Kidney epithelial cell (primary cell): ENCODE measurements around the gene EBPL. TPM values are rescaled to one million over a fixed set of nuclear protein-coding genes. Genes with fewer than 3 reads are reported as not detected.

Experiments
- DNase-seq: peaks from one replicate; pipeline ENCODE4 v3.0.0-alpha.2; 2010; ENCODE audit warnings: low read depth
- H3K27me3 ChIP-seq: 2 replicates; pipeline ENCODE4 v1.6.0; 2011; ENCODE audit warnings: low read length; ENCODE audit not compliant: control insufficient read depth, insufficient read depth
- H3K36me3 ChIP-seq: 2 replicates; pipeline ENCODE4 v1.5.1; 2011; ENCODE audit warnings: low read length; ENCODE audit not compliant: control insufficient read depth, insufficient read depth
- H3K4me3 ChIP-seq: 2 replicates; pipeline ENCODE4 v1.5.1; 2011; ENCODE audit warnings: low read depth, mild to moderate bottlenecking, control low read depth, low read length
- total RNA-seq: library from RNA; depleted of rRNA; stranded (reverse); fragments of >200 nt; gene quantifications from 2 replicates; pipeline ENCODE4 v1.2.3, GENCODE V29; 2015
- TF ChIP-seq, protein P1 (sequence below): IDR thresholded peaks from 2 replicates; pipeline ENCODE4 v1.5.1; 2011; ENCODE audit warnings: mild to moderate bottlenecking, moderate library complexity, low read length, control low read depth, inconsistent platforms; ENCODE audit not compliant: insufficient read depth, poor library complexity, severe bottlenecking

EBPL gene
- total RNA-seq, 1 donor from 2014 or later = 67.2 TPM

DNA sequence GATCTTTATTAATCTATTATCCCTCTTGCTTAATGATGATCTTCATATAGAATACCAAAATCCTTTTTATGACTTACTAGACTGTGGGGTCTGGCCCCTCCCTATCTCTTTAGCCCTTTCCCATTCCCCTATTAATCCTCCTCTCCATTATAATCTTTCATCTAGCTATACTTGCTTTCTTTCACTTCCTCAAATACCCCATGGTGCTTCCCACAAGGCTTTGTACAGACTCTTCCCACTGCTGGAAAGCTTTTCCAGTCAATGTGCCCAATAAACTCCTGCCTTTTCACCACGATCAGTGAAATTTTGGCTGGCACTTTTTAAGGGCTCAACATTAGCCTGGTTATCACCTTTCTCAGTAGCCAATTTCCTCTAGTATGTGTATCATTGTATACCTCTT lies 3.2 kb upstream of the EBPL start:
- TF ChIP-seq, protein P1, sequence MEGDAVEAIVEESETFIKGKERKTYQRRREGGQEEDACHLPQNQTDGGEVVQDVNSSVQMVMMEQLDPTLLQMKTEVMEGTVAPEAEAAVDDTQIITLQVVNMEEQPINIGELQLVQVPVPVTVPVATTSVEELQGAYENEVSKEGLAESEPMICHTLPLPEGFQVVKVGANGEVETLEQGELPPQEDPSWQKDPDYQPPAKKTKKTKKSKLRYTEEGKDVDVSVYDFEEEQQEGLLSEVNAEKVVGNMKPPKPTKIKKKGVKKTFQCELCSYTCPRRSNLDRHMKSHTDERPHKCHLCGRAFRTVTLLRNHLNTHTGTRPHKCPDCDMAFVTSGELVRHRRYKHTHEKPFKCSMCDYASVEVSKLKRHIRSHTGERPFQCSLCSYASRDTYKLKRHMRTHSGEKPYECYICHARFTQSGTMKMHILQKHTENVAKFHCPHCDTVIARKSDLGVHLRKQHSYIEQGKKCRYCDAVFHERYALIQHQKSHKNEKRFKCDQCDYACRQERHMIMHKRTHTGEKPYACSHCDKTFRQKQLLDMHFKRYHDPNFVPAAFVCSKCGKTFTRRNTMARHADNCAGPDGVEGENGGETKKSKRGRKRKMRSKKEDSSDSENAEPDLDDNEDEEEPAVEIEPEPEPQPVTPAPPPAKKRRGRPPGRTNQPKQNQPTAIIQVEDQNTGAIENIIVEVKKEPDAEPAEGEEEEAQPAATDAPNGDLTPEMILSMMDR = no peak

DNA sequence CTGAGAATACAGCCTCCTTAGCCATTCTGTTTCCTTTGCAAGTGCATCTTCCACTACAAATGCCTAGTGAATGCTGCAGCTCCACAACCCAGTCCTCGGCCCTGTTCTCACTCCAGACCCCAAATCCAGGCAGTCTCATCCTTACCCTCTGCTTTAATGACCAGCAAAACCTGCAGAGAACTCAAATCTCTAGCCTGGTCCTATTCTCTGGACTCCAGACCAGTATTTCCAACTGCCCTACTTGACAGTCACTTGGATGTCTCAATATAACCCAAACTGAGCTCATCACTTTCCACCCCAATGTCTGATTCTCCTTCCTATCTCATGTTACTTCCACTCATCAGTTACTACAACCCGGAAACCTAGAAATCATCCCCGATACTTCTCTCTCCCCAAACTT lies 2.6 kb upstream of the EBPL start:
- TF ChIP-seq, protein P1 = no peak

More for the DNA sequence above, 3.2 kb upstream of the EBPL start:
- H3K4me3 ChIP-seq = no peak overlapping the region
- H3K27me3 ChIP-seq = no peaks in the 10 kb centered on the region
- no peaks in the 10 kb centered on the region for H3K36me3 ChIP-seq
- no peak for DNase-seq

DNA sequence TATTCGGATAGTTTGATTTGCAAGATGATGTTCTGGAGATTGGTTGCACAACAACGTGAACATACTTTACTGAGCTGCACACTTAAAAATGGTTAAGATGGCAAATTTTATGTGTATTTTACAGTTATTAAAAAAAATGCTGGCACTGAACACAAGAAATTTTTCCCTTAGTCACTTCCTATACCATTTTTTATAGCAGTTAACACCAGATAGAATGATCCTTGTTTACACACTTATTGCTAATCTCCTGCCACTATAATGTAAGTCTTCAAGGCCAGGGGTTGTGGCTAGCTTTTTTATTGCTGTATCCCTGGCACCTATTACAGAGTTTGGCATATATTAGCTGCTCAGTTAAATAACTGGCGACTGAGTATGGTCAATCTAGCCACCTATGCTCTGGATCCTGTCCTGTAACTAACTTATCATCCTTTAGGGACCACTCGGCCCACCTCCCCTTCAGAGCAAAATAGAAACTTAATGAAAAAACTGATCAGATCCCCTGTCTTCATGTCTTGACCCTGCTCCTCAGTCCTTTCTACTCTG lies 2.0 kb upstream of the EBPL start:
- no peak overlapping the region for H3K4me3 ChIP-seq
- no peaks in the 10 kb centered on the region for H3K36me3 ChIP-seq
- no peak for DNase-seq
- TF ChIP-seq, protein P1 = no peak
- H3K27me3 ChIP-seq = no peaks in the 10 kb centered on the region

More for the DNA sequence above, 2.6 kb upstream of the EBPL start:
- DNase-seq = no peak
- H3K27me3 ChIP-seq = no peaks in the 10 kb centered on the region
- no peaks in the 10 kb centered on the region for H3K36me3 ChIP-seq
- H3K4me3 ChIP-seq = no peak overlapping the region

DNA sequence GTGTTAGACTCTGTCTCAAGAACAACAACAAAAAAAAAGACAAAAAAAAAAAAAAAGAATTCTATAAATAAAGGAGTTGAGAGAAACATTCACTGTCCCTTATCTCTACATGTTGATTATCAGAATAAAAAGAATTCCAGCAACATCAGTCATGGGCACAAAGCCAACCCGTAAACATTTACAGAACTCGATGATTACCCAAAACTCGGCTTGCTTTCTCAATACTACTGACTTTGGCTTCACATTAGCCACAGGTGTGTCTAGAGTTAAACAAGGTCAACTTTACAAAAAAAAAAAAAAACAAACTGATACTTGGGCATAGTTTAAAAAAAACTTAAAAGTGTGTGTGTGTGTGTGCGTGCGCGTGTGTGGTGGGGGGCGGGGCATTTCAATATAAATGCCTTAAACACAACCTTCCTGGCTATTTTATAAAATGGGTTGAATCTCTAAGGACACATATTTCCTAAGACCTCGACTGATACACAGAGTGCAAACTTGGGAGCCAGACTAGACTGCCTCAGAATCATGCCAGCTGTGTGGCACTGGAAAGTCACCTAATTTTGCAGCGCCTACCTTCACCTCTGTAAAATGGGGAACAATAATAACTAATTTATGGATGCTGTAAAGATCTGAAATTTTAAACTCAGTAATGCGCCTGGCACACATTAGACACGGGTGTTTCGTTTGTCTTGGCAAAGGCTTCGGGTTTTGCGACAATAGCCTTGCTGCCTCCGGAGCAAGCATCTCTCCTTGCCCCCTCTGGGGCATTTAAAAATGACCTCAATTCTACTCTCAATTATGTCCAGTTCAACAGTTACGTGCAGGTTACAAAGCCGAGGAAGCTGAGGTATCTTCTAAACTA lies 922 bp downstream of the EBPL start:
- TF ChIP-seq, protein P1 = no peak

DNA sequence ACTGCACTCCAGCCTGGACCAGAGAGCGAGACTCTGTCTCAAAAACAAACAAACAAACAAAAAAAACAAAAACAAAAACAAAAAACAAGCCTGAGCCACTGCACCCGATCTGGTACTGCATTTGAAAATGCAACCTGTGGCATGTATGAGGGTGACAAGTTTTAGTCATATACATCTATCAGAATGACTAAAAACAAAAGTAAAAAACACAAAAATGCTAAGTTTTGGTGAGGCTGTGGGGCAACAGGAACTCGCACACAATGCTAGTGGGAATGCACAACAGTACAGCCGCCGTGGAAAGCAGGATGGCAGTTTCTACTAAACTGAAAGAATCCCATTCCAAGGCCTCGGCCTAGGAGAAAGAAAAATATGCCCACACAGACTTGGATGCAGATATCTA lies 7.8 kb downstream of the EBPL start:
- DNase-seq = no peak
- Histone ChIP-seq H3K27me3 (no peaks in the 10 kb centered on the region), H3K4me3 (no peak overlapping the region), H3K36me3 (no peaks in the 10 kb centered on the region)
- TF ChIP-seq, protein P1 = no peak

More for the DNA sequence above, 922 bp downstream of the EBPL start:
- Histone ChIP-seq H3K27me3 (no peaks in the 10 kb centered on the region), H3K4me3 (peak overlapping the region; percentile 68), H3K36me3 (no peaks in the 10 kb centered on the region)
- DNase-seq = no peak
